ENCODE measurements around the gene ADRA2B. TPM values are rescaled to one million over a fixed set of nuclear protein-coding genes. Genes with fewer than 3 reads are reported as not detected.

ADRA2B gene
- total RNA-seq, 1 donor from 2014 or later: 0.49 TPM

GRCh38 chr2:96124406-96125265 is 8.3 kb upstream of the ADRA2B start:
- Histone ChIP-seq H3K27me3 (no peaks in the 10 kb centered on the region), H3K4me1 (no peaks in the 10 kb centered on the region), H3K27ac (no peak overlapping the region), H3K9me3 (no peaks in the 10 kb centered on the region), H3K36me3 (no peaks in the 10 kb centered on the region), H3K4me3 (no peak overlapping the region)
- intact Hi-C loops (cut with DNase I): loop anchor here (5.0 kb wide), 1 partner anchor 388 kb away; no protein-coding TSS in a partner anchor
- DNase-seq (ENCODE audit: extremely low spot score in 2 of 2): no peak
- TF ChIP-seq CTCF (IDR thresholded peaks at IDR 0.05): no peak
- TF ChIP-seq POLR2AphosphoS5 (IDR thresholded peaks at IDR 0.05; ENCODE audit: insufficient read depth in 1 of 2, low read depth in 1 of 2): no peak
- TF ChIP-seq POLR2A (IDR thresholded peaks at IDR 0.05): no peak

DNA sequence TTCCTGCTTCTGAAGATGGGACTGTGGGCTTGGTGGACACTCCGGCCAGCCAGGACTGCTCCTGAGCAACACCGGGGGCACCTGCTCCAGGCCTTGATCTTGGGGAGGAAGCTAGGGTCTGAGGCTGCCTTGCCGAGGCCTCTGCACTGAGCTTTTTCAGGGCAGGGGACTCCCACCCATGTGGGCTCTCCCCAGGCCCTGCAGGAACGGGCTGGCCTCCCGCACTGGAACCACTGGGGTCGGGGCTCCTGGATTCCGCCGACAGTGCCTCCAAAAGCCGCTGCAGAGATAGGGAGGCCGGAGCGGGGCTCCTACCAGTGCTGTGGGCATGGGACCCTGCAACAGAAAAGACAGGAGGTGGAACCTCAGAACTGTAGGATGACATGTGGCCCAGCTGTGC is 7.6 kb upstream of the ADRA2B start:
- no peak for DNase-seq (ENCODE audit: extremely low spot score in 2 of 2)
- Histone ChIP-seq H3K36me3 (no peaks in the 10 kb centered on the region), H3K4me3 (no peak overlapping the region), H3K27me3 (no peaks in the 10 kb centered on the region), H3K9me3 (no peaks in the 10 kb centered on the region), H3K4me1 (no peaks in the 10 kb centered on the region), H3K27ac (no peak overlapping the region)
- intact Hi-C loops (cut with DNase I): loop anchor here (5.0 kb wide), 1 partner anchor 388 kb away; no protein-coding TSS in a partner anchor
- TF ChIP-seq POLR2AphosphoS5 (IDR thresholded peaks at IDR 0.05; ENCODE audit: insufficient read depth in 1 of 2, low read depth in 1 of 2) (no peak), CTCF (IDR thresholded peaks at IDR 0.05) (no peak)

DNA sequence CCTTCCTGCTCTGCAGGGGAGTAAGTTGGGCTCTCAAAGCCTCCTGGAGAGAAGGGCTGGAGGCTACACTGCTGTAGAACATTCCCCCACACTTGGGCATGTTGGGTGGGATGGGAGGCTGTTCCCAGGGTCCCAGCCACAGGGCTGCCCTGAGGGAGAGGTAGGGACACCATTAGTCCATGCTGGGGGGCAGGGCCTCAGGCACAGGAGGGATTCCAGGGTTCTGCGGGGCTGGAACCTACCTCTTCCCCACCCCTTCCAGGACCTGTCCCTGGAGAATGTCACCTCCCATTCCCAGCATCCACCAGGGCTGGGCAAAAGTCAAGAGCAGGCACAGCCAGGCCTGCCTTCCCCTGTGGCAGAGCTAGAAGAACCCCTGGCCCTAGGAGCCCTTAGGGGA is 6.9 kb upstream of the ADRA2B start:
- H3K27ac ChIP-seq: no peak overlapping the region
- H3K9me3 ChIP-seq: no peaks in the 10 kb centered on the region
- no peaks in the 10 kb centered on the region for H3K36me3 ChIP-seq
- H3K4me3 ChIP-seq: no peak overlapping the region
- DNase-seq (ENCODE audit: extremely low spot score in 2 of 2): no peak
- no peaks in the 10 kb centered on the region for H3K4me1 ChIP-seq
- intact Hi-C loops (cut with DNase I): loop anchor here (5.0 kb wide), 1 partner anchor 389 kb away; no protein-coding TSS in a partner anchor
- no peaks in the 10 kb centered on the region for H3K27me3 ChIP-seq
- TF ChIP-seq POLR2A (IDR thresholded peaks at IDR 0.05) (no peak), POLR2AphosphoS5 (IDR thresholded peaks at IDR 0.05; ENCODE audit: insufficient read depth in 1 of 2, low read depth in 1 of 2) (no peak), CTCF (IDR thresholded peaks at IDR 0.05) (no peak)

DNA sequence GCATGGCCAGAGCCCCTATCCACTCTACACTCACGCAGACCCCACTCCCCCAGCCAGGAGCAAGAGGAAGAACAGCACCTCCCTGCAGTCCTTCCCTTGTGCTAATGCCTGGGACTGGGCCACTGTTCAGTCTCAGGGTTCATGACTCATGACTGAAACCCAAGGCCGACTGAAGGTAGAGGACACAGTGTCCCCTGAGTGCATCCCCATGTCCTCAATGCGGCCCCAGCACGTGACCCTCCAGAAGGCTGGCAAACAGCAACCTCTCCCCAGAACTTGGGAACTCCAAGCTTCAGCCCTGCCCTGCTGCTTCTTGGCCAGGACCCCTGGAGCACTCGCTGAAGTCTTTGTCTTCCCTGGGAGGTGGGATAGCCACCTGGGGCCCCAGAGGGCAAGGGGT is 6.0 kb upstream of the ADRA2B start:
- no peaks in the 10 kb centered on the region for H3K27me3 ChIP-seq
- H3K36me3 ChIP-seq: no peaks in the 10 kb centered on the region
- H3K4me1 ChIP-seq: peaks cover 3% of the 10 kb centered on the region
- intact Hi-C loops (cut with DNase I): loop anchor here (5.0 kb wide), 1 partner anchor 390 kb away; no protein-coding TSS in a partner anchor
- no peak overlapping the region for H3K4me3 ChIP-seq
- H3K27ac ChIP-seq: no peak overlapping the region
- DNase-seq (ENCODE audit: extremely low spot score in 2 of 2): no peak
- TF ChIP-seq CTCF (IDR thresholded peaks at IDR 0.05): no peak
- TF ChIP-seq POLR2A (IDR thresholded peaks at IDR 0.05): no peak
- TF ChIP-seq POLR2AphosphoS5 (IDR thresholded peaks at IDR 0.05; ENCODE audit: insufficient read depth in 1 of 2, low read depth in 1 of 2): no peak
- H3K9me3 ChIP-seq: no peaks in the 10 kb centered on the region

GRCh38 chr2:96121414-96121813 is 5.0 kb upstream of the ADRA2B start:
- DNase-seq (ENCODE audit: extremely low spot score in 2 of 2): no peak
- no peak for TF ChIP-seq CTCF (IDR thresholded peaks at IDR 0.05)
- TF ChIP-seq POLR2A (IDR thresholded peaks at IDR 0.05): no peak
- TF ChIP-seq POLR2AphosphoS5 (IDR thresholded peaks at IDR 0.05; ENCODE audit: insufficient read depth in 1 of 2, low read depth in 1 of 2): no peak
- H3K27ac ChIP-seq: no peak overlapping the region
- no peak overlapping the region for H3K4me3 ChIP-seq
- no peaks in the 10 kb centered on the region for H3K36me3 ChIP-seq
- H3K27me3 ChIP-seq: no peaks in the 10 kb centered on the region
- H3K9me3 ChIP-seq: no peaks in the 10 kb centered on the region
- H3K4me1 ChIP-seq: peaks cover 8% of the 10 kb centered on the region
- intact Hi-C loops (cut with DNase I): loop anchor here (5.0 kb wide), 1 partner anchor 391 kb away; no protein-coding TSS in a partner anchor
